Measurements from ENCODE around the gene SLC25A23. TPM values are rescaled to one million over a fixed set of nuclear protein-coding genes. Genes with fewer than 3 reads are reported as not detected.

Gene SLC25A23
- total RNA-seq, 2 experiments from 2014 or later = 10.5 to 10.8 TPM

GRCh38 chr19:6473647-6474046 is 14.1 kb upstream of the SLC25A23 start:
- Histone ChIP-seq H3K4me3 (ENCODE audit: low read length) (no peak overlapping the region), H3K27me3 (ENCODE audit: control insufficient read depth in 1 of 2, insufficient read depth in 2 of 2, low read length in 2 of 2) (no peaks in the 10 kb centered on the region), H3K9me3 (ENCODE audit: control insufficient read depth in 1 of 2, insufficient read depth in 1 of 2, low read length in 2 of 2) (peaks cover 0 to 11% of the 10 kb centered on the region in 2 experiments), H3K27ac (ENCODE audit: low read depth in 1 of 2, low read length in 2 of 2) (no peak overlapping the region), H3K36me3 (ENCODE audit: insufficient read depth, low read length) (peaks cover 68% of the 10 kb centered on the region), H3K4me1 (ENCODE audit: insufficient read depth, low read length) (peaks cover 14% of the 10 kb centered on the region)
- H3K4me1 Mint-ChIP-seq (ENCODE audit: low read depth) = peaks cover 5% of the 10 kb centered on the region
- peaks cover 43% of the 10 kb centered on the region for H3K36me3 Mint-ChIP-seq (ENCODE audit: low read depth)
- ChIA-PET POLR2A (interaction anchor here (0.6 kb wide), 1 partner anchor 112 kb away, joined by 3 read pairs; the partner anchor contains the start of gene CLPP), CTCF (no interaction called here)
- no peak overlapping the region for H3K4me3 Mint-ChIP-seq
- no peak for ATAC-seq (ENCODE audit: poor library complexity)
- DNase-seq = no peak
- no peak for TF ChIP-seq CTCF (IDR thresholded peaks at IDR 0.05)
- H3K27me3 Mint-ChIP-seq = no peaks in the 10 kb centered on the region
- no peak overlapping the region for H3K27ac Mint-ChIP-seq
- intact Hi-C loops (cut with DNase I, micrococcal nuclease) = no loop called here
- no peaks in the 10 kb centered on the region for H3K9me3 Mint-ChIP-seq

GRCh38 chr19:6472713-6473112 is 13.1 kb upstream of the SLC25A23 start:
- CTCF ChIA-PET = no interaction called here
- POLR2A ChIA-PET = interaction anchor here (2.1 kb wide), 1 partner anchor 9 kb away, joined by 10 read pairs; the partner anchor contains the start of gene DENND1C

GRCh38 chr19:6471076-6471475 is 11.5 kb upstream of the SLC25A23 start:
- peaks cover 62% of the 10 kb centered on the region for H3K36me3 ChIP-seq (ENCODE audit: insufficient read depth, low read length)
- CTCF ChIA-PET = no interaction called here
- peaks cover 56% of the 10 kb centered on the region for H3K36me3 Mint-ChIP-seq (ENCODE audit: low read depth)

More at GRCh38 chr19:6472713-6473112, 13.1 kb upstream of the SLC25A23 start:
- H3K27me3 Mint-ChIP-seq = no peaks in the 10 kb centered on the region
- H3K4me3 Mint-ChIP-seq = no peak overlapping the region
- intact Hi-C loops (cut with DNase I, micrococcal nuclease) = no loop called here
- Histone ChIP-seq H3K4me3 (ENCODE audit: low read length) (no peak overlapping the region), H3K4me1 (ENCODE audit: insufficient read depth, low read length) (peaks cover 11% of the 10 kb centered on the region), H3K36me3 (ENCODE audit: insufficient read depth, low read length) (peaks cover 68% of the 10 kb centered on the region), H3K27ac (ENCODE audit: low read depth in 1 of 2, low read length in 2 of 2) (no peak overlapping the region), H3K9me3 (ENCODE audit: control insufficient read depth in 1 of 2, insufficient read depth in 1 of 2, low read length in 2 of 2) (peaks cover 0 to 11% of the 10 kb centered on the region in 2 experiments), H3K27me3 (ENCODE audit: control insufficient read depth in 1 of 2, insufficient read depth in 2 of 2, low read length in 2 of 2) (no peaks in the 10 kb centered on the region)
- no peak for TF ChIP-seq CTCF (IDR thresholded peaks at IDR 0.05)
- DNase-seq (peak in 1 of 14 experiments; percentile 12), ATAC-seq (ENCODE audit: poor library complexity) (no peak)
- H3K4me1 Mint-ChIP-seq (ENCODE audit: low read depth) = peaks cover 5% of the 10 kb centered on the region
- H3K9me3 Mint-ChIP-seq = no peaks in the 10 kb centered on the region
- no peak overlapping the region for H3K27ac Mint-ChIP-seq
- peaks cover 52% of the 10 kb centered on the region for H3K36me3 Mint-ChIP-seq (ENCODE audit: low read depth)

More at GRCh38 chr19:6471076-6471475, 11.5 kb upstream of the SLC25A23 start:
- H3K27ac Mint-ChIP-seq = no peak overlapping the region
- Histone ChIP-seq H3K27me3 (ENCODE audit: control insufficient read depth in 1 of 2, insufficient read depth in 2 of 2, low read length in 2 of 2) (no peaks in the 10 kb centered on the region), H3K4me3 (ENCODE audit: low read length) (no peak overlapping the region), H3K9me3 (ENCODE audit: control insufficient read depth in 1 of 2, insufficient read depth in 1 of 2, low read length in 2 of 2) (peaks cover 0 to under 1% of the 10 kb centered on the region in 2 experiments), H3K4me1 (ENCODE audit: insufficient read depth, low read length) (peaks cover 1% of the 10 kb centered on the region), H3K27ac (ENCODE audit: low read depth in 1 of 2, low read length in 2 of 2) (no peak overlapping the region)
- POLR2A ChIA-PET = interaction anchor here (2.1 kb wide), 1 partner anchor 10 kb away, joined by 10 read pairs; the partner anchor contains the start of gene DENND1C
- H3K4me1 Mint-ChIP-seq (ENCODE audit: low read depth) = peaks cover 2% of the 10 kb centered on the region
- intact Hi-C loops (cut with DNase I, micrococcal nuclease) = no loop called here
- no peaks in the 10 kb centered on the region for H3K27me3 Mint-ChIP-seq
- DNase-seq = no peak
- ATAC-seq (ENCODE audit: poor library complexity) = no peak
- no peaks in the 10 kb centered on the region for H3K9me3 Mint-ChIP-seq
- H3K4me3 Mint-ChIP-seq = no peak overlapping the region
- no peak for TF ChIP-seq CTCF (IDR thresholded peaks at IDR 0.05)
